Activated T-cell treated with anti-CD3 and anti-CD28 coated beads, Interleukin-2, amount 50 U/mL, for 1 hour (primary cell): Measurements from ENCODE around the gene GARIN3.
"Not testable (repeated sequence)": the region's sequence is repeated elsewhere in the genome, so short reads cannot be mapped to it uniquely, and the experiment has no call there.

Experiments
- DNase-seq: peaks from one replicate; pipeline ENCODE4 v3.0.0-alpha.2; 2020

Gene GARIN3

DNA sequence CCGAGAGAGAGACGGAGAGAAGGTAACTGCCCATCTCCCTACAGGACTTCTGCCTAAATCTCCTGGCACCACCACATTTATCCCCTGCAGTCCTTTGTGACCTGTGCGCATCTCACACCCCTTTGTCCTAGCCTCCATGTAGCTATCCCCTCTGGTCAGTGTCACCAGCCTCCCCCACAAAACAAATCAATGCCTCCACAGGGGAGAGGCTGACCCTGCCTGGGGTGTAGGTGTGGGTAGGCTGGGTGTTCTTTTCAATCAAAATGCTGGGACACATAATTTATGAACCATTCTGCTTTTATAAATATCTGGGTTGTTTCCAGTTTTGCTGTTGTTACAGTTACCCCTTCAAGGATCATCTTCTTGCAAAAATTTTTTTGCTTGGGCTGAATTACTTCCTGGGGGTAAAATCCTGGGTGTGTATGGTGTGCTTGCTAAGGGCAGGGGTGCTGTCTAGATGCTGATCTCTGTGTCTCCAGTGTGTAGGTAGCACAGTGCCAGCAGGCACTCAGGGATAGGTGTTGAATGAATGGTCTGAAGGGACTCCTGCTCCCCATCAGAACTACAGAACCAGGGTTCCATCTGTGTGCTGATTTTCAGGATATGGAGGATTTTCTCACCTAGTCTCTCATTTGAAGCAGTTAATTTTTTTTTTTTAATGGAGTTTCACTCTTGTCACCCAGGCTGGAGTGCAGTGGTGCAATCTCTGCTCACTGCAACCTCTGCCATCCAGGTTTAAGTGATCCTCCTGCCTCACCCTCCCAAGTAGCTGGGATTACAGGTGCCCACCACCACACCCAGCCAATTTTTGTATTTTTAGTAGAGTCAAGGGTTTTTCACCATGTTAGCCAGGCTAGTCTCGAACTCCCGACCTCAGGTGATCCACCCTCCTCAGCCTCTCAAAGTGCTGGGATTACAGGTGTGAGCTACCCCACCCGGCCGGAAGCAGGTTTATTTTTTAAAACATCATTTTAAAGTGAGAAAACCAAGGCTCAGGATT, at the start of gene GARIN3:
GARIN3 (minus strand) TSS at position 51 of the 1,000 bp plus-strand sequence. CDS start 96 bp downstream, outside the sequence.
- no peak for DNase-seq

GRCh38 chr5:157215514-157216167, 49.6 kb upstream of the GARIN3 start:
- no peak for DNase-seq

- DNase-seq = no peak
Measured at GRCh38 chr5:157214861-157215513, 48.9 kb upstream of the GARIN3 start.

DNA sequence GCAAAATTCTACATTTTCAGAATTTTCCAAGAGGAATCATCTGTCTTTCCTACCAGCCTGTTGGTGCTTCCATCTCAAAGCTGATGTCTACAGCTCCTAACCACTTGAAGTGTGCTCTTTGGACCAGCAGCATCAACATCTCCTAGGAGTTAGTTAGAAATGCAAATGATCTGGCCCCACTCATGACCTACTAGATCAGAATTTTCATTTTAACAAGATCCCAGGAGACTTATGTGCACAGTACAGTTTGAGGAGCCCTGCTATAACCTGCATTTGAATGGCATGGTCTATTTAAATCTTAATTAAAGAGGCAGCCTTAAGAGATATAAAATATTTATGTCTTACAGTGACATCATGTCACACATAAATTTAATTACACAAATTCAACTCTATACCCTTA, 48.4 kb upstream of the GARIN3 start:
- no peak for DNase-seq

DNA sequence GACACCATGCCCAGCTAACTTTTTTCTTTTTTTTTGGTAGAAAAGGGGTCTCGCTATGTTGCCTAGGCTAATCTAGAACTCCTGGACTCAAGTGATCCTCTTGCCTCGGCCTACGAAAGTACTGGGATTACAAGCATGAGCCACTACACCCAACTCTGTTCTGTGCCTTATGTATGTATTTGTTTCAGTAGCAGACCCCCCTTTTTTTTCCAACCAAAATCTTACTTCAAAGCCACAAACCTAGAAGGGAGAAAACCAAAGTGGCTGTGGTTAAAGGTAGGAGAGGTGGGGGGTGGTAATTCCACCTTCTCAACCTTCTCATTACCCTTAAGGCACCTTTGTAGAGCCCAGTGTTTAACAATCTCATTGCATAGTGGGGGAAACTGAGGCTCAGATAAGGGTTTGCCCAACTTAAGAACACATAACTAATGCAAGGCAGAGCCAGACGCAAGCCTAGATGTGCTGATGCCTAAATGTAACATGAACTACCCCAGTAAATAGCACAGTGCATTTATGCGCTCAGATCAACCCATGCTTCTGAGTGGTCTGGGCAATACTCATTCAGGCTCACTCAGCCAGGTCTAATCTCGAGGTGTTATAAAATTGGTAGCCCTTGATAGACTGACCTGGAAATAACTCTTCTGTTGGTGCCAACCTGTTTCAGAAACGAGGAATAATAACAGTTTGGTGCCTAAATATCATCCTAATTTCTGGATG, 47.6 kb upstream of the GARIN3 start:
- no peak for DNase-seq

GRCh38 chr5:157212307-157212706, 46.2 kb upstream of the GARIN3 start:
- no peak for DNase-seq

DNA sequence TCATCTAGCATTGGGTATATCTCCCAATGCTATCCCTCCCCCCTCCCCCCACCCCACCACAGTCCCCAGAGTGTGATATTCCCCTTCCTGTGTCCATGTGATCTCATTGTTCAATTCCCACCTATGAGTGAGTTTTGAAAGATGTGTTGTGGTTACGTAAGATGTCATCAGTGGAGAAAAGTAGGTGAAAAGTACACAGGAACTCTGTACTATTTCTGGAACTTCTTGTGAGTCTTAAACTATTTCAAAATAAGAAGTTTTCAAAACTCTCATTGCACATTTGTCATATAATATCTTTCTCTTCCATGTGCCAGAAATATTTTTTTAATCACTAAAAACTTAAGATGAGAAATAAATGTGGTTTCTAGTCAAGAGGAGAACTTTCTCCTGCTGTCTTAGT, 44.6 kb upstream of the GARIN3 start:
- not testable (repeated sequence) for DNase-seq

DNA sequence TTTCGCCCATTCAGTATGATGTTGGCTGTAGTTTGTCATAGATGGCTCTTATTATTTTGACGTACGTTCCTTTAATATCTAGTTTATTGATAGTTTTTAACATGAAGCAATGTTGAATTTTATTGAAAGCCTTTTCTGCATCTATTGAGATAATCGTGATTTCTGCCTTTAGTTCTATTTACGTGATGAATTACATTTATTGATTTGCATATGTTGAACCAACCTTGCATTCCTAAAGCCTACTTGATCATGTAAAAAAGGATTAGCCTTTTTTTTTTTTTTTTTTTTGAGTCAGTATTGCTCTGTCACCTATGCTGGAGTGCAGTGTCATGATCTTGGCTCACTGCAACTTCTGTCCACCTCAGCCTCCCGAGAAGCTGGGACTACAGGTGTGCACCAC, 39.6 kb upstream of the GARIN3 start:
- no peak for DNase-seq

DNA sequence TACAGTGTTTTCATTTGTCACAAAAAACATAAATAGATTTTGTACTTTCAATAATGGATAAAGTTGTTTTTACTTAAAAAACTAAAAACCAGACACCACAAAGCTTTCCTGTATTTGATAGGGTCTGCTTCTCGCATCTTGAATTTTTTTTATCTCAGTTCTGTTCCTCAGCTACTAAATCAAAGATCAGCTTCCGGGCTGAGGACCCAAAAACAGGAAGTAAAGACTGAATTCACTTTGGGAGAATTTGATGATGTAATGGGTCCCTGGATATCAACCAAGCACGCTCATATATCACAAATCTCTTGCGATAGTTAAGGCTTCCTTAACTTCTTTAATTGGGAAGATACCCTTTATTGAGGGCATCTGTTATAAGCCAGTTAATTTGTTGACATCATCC, 38.7 kb upstream of the GARIN3 start:
- DNase-seq = no peak

- no peak for DNase-seq
Measured at GRCh38 chr5:157203417-157203816, 37.4 kb upstream of the GARIN3 start.

GRCh38 chr5:157201857-157202256, 35.8 kb upstream of the GARIN3 start:
- DNase-seq = no peak

DNA sequence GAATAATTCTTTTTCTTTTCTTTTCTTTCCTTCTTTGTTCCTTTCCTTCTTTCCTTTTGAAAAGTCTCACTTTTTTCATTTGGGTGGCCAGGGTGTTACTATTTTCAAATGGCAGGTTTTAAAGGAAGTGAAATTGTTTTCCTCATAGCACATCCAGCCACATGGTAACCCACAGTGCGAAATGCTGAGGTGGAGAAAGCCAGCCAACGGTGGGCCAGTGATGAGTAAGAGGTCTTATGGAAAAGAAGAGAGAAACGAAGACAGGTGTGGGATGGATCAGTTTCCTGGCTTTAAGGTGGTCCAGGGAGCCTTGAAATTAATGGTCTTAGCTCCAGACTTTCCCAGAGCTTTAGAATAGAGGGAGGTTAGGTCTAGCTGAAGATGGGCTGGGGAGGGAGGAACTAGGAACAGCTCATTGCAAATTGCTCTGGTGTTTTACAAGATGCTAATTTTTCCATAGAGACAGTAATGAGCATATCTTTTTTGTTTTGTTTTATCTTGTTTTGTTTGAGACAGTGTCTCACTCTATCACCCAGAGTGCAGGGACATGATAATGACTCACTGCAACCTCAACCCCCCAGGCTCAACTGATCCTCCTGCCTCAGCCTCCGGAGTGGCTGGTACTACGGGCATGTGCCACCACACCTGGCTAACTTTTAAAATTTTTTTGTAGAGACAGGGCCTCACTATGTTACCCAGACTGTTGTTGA, 32.4 kb upstream of the GARIN3 start:
- peak; percentile 65 for DNase-seq

DNA sequence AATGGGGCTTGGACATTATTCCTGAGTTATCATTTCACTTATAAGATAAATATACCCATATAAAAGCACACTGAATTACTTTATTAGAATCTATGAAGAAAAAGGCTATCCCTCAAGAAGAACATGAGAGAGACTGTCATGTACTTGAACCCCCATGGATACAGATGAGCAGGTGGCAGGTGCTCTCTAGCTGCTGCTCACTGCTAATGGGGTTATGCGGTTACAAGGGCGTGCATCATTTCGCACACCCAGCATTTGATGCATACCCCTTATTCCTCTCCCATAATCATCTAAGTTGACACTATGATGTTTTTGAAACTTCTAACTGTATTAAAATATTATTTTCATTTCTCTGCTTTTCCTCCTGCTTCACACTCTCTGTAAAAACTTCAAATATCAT, 31.0 kb upstream of the GARIN3 start:
- no peak for DNase-seq

DNA sequence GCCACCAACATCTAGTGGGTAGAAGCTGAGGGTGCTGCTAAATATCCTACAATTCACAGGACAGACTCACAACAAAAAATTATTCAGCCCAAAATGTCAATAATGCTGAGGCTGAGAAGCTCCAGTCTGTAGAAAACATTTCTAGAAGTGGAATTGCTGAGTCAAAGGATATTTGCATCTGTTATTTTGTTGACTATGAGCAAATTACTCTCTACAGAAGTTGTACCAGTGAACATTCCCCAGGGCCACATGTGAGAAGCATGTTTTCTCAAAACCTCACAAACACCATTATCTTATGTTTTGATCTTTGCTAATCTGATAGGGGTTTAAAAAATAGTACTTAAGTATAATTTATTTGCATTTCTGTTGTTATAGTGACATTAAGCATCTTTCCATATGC, 30.0 kb upstream of the GARIN3 start:
- DNase-seq = no peak

GRCh38 chr5:157193699-157194424, 27.8 kb upstream of the GARIN3 start:
- no peak for DNase-seq

GRCh38 chr5:157189223-157189622, 23.2 kb upstream of the GARIN3 start:
- no peak for DNase-seq

- no peak for DNase-seq
Measured at GRCh38 chr5:157188270-157188669, 22.2 kb upstream of the GARIN3 start.

DNA sequence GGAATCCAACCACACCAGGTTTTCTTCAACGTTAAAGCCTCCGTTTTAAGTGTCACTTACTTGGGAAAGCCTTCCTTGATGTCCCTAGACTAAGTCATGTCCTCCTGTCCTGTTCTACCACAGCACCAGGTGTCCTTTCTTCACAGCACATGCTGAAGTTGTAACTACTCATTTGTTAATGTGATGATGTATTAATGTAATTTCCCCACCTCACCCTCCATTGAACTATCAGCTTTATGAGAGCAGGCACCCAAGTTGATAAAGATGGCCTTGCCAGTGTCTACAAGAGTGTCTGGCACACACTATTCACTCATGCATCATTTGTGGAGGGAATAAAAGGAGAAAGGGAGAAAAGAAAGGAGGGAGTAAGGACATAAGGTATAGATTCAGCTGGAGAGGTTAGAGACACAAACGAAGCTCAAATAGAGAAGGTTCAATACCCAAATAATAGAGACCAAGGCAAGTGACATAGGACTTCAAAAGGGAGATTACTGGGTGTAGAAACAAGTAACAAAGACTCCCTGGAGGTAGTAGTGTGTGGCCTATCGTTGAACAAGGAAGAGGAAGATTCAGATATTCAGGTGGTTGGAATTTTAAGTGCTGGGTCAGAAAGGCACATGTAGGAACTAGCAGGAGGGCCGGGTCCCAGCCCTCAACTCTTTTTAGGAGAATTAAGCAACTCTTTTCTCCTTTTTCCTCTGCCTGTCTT, 21.1 kb upstream of the GARIN3 start:
- no peak for DNase-seq

- DNase-seq = no peak
Measured at GRCh38 chr5:157186309-157187045, 20.4 kb upstream of the GARIN3 start.

GRCh38 chr5:157185122-157185521, 19.1 kb upstream of the GARIN3 start:
- not testable (repeated sequence) for DNase-seq
